Activated effector memory CD4-positive, alpha-beta T cell treated with anti-CD3 and anti-CD28 coated beads, Interleukin-2, amount 50 U/mL, for 16 hours (primary cell): Measurements from ENCODE around the gene BIRC5.

Source experiments
- DNase-seq: peaks from one replicate; pipeline ENCODE4 v3.0.0-alpha.2; 2020

The BIRC5 gene

DNA sequence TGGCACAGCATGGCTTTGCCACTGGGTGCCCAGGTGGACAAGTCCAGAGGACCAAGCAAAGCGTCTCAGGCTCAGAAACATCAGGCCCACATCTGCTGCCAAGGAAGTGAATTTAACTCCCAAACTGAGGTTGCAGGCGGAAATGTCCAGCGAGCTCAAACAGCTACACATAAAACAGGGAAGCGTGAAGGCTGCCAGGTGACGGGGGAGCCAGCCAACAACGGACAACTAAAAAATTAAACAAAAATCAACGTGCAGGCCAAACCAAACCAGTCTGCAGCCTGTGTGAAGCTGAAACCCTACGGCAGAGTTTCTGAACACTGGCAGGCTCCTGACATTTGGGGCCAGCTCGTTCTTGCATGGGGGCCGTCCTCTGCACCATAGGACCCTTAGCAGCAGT is 29.7 kb upstream of the BIRC5 start:
- no peak for DNase-seq

DNA sequence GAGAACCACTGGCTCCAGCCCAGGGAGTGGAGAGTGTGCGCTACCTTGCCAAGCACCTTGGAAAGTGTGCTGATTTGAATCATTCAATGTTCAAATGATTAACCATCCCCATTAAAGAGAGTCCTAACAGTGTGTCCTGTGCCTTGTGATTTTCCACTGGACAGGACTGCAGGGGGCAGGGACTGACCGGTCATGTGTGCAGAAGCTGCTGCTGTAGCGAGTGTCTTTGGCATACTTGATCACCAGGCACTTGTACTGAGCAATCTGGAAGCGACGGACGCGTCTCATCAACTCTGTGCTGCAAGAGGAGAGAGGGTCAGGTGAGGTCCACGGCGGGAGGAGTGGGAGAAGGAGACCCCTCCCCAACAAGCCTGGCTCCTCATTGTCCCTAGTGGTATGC is 29.2 kb upstream of the BIRC5 start:
- no peak for DNase-seq

DNA sequence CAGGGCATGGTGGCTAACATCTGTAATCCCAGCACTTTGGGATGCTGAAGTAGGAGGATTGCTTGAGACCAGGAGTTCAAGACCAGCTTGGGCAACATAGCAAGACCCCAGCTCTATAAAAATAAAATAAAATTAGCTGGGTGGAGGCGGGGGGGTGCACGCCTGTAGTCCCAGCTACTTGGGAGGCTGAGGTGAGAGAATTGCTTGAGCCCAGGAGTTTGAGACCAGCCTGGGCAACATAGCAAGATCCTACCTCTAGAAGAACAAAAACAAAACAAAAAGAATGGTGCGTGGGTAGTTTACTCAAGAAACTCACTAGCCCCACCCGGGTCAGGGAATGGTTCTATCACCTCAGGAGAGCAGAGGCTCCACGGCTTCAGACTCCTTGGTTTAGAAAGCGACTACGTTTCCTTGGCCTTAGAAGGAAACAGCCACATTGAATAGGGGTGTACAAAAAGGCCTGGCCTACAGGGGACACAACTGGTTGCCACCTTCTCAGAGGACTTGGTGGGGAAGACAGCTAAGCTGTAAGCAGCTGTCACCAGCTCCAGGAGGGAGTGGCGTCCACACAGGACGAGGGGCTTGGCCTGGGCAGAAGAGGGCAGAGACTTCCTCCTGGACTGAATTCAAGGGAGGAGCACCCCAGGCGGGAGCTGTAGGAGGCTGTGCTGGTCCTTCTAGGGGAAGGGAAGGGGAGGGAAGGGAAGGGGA is 27.9 kb upstream of the BIRC5 start:
- DNase-seq, result no peak

DNA sequence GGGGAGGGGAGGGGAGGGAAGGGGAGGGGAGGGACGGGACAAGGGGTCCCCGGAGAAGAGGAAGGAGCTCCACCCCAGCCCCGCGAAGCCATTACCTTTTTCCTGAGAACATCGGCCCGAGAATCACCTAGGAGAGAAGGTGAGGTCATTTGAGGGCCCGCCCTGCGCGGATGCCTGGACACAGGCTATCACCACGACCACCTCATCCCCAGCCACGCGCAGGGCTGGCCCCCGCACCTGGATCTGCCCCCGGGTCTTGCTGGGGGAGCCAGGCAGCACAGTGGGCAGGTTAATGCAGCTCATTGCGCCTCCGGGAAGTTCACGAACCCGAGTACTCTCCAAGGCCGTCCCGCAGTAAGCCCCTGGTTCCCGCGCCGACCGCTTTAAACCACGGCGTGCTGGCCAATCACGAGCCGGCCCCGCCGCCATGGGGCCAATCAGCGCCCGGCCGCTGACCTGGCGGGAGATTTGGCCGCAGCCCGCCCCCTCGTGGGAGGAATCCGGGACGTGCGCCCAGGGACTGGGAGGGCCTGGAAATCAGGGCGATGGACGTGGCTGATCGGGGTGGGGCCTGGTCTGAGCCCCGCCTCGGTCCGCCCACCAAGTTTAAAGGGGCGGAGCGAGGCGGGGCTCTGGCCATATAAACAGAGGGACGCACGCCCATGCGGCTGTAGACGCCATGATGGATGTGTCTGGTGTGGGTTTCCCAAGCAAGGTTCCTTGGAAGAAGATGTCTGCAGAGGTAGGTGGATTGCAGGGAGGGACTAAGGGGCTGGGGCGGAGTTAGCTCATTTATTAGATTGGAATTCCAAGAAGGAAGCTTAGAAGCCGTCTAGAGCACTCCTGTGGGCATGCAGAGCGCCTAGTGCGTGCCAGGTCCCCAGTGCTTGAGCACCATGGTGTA is 27.1 kb upstream of the BIRC5 start, which contains the start of the genes AFMID and TK1:
Gene AFMID (plus strand): TSS at position 671 of the 904 bp plus-strand sequence. CDS start 9 bp downstream, at position 680.
Gene TK1 (minus strand): TSS at position 361 of the 904 bp plus-strand sequence. CDS start 58 bp downstream, at position 303.
- peak; percentile 94 for DNase-seq

DNA sequence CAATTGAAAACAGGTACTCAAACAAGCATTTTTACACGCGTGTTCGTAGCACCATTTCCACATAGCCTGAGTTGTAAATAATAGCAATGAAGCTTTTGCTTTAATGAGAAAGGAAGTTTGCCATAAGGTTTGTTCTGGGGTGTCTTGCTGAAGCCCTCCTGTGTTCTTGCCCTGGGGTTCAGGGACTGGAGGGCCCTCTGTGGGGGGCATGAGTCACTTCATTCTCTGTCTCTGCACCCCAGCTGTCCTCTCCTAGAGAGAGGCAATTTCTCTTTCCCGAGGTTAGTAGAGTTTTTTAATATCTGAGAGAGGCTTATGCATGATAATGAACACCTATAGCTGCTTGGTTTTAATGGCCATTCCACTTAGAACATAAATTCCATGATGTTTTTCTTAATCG is 17.3 kb upstream of the BIRC5 start:
- no peak for DNase-seq

DNA sequence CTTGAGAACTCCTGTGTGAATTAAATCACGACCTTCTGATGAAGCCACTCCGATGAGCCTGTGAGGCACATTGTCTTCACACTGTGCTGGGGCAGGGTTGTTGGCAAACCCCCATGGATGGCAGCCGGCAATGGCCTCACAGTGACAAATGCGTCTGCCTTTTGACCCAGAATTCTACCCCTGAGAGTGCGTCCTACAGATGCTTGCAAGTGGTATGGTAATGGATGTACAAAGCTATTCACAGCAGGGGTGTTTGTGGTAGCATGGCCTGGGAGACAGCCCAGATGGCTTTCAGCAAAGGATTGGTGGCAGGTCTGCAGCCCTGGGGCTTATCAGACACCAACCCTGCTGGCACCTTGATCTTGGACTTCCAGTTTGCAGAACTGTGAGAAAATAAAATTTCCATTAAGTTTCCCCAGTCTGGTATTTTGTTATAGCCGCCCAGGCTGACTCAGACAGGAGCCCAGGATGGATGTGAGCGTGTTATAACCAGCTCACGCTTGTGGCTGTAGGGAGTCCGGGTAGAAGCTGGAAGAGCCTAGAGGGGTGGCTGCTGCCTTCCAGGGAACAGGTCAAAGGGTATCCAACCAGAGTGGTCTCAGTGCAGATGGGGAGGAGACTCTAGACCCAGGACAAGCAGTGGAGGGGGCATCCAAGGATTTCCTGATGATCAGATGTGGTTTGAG is 16.8 kb upstream of the BIRC5 start:
- DNase-seq, result no peak

DNA sequence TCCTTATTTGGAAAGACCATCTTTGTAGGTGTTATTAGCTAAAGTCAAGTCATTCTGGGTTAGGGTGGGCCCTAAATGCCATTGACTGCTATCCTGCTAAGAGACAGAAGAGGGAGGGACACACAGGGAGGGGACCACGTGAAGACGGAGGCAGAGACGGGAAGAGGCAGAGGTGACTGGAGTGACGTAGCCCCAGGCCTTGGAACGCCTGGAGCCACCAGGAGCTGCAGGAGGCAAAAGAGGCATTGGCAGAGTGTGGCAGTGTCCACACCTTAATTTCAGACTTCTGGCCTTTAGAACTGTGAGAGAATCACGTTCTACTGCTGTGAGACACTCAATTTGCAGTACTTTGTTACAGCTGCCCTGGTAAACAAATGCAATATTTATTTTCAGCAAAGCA is 13.6 kb upstream of the BIRC5 start:
- DNase-seq, result no peak

DNA sequence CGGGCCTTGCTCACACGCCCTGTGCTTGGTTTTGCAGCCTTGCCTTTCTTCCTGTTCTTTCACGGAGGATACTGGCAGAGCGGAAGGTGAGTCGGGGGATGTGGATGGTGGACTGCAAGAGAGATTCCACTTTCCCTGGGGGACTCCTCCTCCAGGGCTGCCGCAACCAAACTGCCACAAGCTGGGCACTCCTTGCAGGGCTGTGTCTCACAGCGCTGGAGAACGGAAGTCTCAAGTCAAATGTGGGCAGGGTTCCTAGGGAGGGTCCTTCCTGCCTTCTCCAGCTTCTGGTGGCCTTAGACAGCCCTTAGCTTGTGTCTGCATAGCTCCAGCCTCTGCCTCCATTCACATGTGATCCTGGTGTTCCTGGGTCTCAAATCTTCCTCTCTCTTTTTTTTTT is 11.4 kb upstream of the BIRC5 start:
- no peak for DNase-seq

DNA sequence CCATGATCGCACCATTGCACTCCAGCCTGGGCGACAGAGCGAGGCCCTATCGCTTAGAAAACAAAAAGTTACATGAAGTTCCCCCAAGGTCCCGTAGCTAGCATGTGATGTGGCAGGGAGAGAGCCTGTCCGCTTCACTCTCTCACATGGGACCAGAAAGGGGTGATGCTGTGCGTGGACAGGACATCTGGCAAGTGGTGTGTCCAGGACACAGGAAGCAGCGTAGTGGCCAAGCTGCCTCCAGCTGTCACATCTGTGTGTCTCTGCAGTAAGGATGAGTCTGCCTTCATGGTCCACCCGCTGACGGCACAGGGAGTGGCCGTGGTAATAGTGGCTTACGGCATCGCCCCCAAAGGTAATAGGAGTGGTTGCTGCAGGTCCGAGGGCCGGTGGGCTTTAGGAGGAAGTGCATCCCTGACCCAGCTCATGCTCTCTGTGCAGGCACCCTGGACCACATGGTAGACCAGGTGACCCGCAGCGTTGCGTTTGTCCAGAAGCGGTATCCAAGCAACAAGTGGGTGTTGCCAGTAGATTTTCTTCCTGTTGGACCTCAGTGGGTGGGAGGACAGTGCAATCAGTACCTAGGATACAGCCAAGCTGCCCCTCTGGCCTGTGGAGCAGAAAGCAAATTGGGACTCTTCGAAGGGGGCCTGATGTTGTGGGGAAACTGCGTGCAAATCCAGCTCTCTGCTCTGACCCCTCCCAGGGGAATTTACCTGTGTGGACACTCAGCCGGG is 9.5 kb upstream of the BIRC5 start:
- DNase-seq, result no peak

DNA sequence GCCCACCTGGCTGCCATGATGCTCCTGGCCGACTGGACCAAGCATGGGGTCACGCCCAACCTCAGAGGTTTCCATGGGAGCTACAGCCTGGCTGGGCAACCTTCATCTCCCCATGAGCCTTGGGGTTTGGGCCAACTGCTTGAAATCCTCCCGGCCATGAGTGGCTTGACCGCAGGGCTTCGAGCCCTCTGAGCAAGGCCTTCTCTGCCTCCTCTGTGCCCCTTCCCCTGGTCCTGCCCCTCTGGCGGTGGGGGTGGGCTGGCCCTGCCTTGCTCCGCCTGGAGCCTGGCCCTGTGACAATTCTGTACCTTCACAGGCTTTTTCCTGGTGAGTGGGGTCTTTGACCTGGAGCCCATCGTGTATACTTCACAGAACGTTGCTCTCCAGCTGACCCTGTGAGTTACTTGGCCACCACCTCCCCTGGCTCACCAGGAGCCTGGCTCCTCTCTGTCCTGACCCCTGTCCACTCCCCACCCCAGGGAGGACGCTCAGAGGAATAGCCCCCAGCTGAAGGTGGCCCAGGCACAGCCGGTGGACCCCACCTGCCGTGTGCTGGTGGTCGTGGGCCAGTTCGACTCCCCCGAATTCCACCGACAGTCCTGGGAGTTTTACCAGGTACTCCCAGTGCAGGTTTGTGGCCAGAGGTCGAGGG is 8.8 kb upstream of the BIRC5 start:
- DNase-seq, result no peak

DNA sequence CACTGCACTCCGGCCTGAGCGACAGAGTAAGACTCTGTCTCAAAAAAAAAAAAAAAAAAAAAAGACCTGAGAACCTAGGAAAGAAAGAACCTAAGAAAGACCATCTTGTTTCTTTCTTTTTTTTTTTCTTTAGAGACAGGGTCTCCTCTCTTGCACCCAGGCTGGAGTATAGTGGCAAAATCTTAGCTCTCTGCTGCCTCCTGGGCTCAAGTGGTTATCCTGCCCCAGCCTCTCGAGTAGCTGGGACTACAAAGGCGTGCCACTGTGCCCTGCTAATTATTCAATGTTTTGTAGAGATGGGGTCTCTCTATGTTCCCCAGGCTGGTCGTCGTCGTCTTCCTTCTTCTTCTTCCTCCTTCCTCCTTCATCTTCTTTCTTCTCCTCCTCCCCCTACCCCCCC is 7.8 kb upstream of the BIRC5 start:
- DNase-seq, result no peak

DNA sequence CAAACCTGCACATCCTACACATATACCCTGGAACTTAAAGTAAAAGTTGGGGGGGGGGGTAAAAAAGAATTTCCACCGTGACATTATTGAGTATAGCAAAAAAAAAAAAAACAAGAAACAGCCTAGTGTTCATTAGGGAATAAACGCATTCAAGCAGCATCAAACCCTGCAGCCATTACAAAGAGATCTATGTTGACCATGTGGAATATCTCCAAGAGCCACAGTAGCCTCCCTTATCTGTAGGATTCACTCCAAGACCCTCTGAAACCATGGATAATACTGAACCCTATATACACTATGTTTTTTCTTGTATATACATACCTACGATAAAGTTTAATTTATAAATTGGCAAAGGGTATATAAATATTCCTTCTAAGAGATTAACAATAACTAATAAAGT is 5.6 kb upstream of the BIRC5 start:
- DNase-seq, result no peak

DNA sequence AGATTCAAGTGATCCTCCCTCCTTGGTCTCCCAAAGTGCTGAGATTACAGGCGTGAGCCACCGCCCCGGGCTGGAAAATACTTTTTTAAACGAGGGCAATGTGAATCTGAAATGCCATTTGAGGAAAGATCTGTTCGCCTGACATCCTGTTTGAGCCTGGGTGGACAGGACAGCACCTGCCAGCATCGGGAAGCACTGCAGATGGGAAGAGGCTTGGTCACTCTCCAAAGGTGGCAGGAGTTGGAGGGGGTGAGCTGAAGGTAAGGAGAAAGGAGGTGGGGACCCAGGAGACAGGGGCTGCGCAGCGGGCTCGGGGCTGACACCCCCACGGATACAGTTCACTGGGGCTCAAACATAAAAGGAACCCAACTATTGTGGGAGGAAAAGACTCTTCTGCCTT is 3.9 kb upstream of the BIRC5 start:
- no peak for DNase-seq

DNA sequence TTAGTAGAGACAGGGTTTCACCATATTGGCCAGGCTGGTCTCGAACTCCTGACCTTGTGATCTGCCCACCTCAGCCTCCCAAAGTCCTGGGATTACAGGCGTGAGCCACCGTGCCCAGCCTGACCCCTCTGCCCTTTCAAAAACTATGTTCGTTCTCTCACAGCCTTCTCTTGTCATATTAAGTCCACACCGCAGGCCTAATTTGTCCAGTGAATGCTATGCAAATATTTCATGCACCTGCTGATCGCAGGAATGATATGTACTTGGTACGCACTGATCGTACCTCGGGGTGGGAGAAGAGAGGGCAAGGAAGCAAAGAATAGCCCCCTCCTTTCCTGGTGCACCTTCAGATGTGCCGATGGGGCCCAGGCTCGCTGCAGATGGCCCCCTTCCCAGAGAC is 3.0 kb upstream of the BIRC5 start:
- no peak for DNase-seq

DNA sequence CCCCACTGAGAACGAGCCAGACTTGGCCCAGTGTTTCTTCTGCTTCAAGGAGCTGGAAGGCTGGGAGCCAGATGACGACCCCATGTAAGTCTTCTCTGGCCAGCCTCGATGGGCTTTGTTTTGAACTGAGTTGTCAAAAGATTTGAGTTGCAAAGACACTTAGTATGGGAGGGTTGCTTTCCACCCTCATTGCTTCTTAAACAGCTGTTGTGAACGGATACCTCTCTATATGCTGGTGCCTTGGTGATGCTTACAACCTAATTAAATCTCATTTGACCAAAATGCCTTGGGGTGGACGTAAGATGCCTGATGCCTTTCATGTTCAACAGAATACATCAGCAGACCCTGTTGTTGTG is 631 bp downstream of the BIRC5 start:
- no peak for DNase-seq

DNA sequence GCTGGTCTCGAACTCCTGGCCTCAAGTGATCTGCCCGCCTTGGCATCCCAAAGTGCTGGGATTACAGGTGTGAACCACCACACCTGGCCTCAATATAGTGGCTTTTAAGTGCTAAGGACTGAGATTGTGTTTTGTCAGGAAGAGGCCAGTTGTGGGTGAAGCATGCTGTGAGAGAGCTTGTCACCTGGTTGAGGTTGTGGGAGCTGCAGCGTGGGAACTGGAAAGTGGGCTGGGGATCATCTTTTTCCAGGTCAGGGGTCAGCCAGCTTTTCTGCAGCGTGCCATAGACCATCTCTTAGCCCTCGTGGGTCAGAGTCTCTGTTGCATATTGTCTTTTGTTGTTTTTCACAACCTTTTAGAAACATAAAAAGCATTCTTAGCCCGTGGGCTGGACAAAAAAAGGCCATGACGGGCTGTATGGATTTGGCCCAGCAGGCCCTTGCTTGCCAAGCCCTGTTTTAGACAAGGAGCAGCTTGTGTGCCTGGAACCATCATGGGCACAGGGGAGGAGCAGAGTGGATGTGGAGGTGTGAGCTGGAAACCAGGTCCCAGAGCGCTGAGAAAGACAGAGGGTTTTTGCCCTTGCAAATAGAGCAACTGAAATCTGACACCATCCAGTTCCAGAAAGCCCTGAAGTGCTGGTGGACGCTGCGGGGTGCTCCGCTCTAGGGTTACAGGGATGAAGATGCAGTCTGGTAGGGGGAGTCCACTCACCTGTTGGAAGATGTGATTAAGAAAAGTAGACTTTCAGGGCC is 5.5 kb downstream of the BIRC5 start:
- no peak for DNase-seq

DNA sequence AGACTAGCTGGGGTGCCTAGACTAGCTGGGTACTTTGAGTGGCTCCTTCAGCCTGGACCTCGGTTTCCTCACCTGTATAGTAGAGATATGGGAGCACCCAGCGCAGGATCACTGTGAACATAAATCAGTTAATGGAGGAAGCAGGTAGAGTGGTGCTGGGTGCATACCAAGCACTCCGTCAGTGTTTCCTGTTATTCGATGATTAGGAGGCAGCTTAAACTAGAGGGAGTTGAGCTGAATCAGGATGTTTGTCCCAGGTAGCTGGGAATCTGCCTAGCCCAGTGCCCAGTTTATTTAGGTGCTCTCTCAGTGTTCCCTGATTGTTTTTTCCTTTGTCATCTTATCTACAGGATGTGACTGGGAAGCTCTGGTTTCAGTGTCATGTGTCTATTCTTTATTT is 9.0 kb downstream of the BIRC5 start:
- DNase-seq, result no peak

DNA sequence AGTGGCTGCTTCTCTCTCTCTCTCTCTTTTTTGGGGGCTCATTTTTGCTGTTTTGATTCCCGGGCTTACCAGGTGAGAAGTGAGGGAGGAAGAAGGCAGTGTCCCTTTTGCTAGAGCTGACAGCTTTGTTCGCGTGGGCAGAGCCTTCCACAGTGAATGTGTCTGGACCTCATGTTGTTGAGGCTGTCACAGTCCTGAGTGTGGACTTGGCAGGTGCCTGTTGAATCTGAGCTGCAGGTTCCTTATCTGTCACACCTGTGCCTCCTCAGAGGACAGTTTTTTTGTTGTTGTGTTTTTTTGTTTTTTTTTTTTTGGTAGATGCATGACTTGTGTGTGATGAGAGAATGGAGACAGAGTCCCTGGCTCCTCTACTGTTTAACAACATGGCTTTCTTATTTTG is 9.7 kb downstream of the BIRC5 start:
- no peak for DNase-seq

DNA sequence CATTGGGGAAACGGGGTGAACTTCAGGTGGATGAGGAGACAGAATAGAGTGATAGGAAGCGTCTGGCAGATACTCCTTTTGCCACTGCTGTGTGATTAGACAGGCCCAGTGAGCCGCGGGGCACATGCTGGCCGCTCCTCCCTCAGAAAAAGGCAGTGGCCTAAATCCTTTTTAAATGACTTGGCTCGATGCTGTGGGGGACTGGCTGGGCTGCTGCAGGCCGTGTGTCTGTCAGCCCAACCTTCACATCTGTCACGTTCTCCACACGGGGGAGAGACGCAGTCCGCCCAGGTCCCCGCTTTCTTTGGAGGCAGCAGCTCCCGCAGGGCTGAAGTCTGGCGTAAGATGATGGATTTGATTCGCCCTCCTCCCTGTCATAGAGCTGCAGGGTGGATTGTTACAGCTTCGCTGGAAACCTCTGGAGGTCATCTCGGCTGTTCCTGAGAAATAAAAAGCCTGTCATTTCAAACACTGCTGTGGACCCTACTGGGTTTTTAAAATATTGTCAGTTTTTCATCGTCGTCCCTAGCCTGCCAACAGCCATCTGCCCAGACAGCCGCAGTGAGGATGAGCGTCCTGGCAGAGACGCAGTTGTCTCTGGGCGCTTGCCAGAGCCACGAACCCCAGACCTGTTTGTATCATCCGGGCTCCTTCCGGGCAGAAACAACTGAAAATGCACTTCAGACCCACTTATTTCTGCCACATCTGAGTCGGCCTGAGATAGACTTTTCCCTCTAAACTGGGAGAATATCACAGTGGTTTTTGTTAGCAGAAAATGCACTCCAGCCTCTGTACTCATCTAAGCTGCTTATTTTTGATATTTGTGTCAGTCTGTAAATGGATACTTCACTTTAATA is 10.4 kb downstream of the BIRC5 start:
- DNase-seq, result no peak

DNA sequence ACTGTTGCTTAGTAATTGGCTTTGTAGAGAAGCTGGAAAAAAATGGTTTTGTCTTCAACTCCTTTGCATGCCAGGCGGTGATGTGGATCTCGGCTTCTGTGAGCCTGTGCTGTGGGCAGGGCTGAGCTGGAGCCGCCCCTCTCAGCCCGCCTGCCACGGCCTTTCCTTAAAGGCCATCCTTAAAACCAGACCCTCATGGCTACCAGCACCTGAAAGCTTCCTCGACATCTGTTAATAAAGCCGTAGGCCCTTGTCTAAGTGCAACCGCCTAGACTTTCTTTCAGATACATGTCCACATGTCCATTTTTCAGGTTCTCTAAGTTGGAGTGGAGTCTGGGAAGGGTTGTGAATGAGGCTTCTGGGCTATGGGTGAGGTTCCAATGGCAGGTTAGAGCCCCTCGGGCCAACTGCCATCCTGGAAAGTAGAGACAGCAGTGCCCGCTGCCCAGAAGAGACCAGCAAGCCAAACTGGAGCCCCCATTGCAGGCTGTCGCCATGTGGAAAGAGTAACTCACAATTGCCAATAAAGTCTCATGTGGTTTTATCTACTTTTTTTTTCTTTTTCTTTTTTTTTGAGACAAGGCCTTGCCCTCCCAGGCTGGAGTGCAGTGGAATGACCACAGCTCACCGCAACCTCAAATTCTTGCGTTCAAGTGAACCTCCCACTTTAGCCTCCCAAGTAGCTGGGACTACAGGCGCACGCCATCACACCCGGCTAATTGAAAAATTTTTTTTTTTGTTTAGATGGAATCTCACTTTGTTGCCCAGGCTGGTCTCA is 11.2 kb downstream of the BIRC5 start:
- DNase-seq, result no peak
